H1 (cell line): ENCODE data around the gene PITPNM1.

ENCODE experiments used
- CTCF ChIP-seq, 3 experiments: IDR thresholded peaks; 1 replicate in 2 of 3; 2 replicates in 1 of 3; pipeline versions ENCODE4 v1.5.1 to v1.6.1; 2011; ENCODE audit warnings: low read length in 3 of 3, mild to moderate bottlenecking in 3 of 3, inconsistent platforms in 2 of 3, low read depth in 1 of 3, moderate library complexity in 1 of 3; ENCODE audit not compliant: insufficient read depth in 1 of 3; ENCODE audit errors: control extremely low read depth in 1 of 3
- EZH2 ChIP-seq: fragments of 200-600 bp; sonication (generic); IDR thresholded peaks from 2 replicates; pipeline ENCODE4 v1.7.1; 2012; ENCODE audit warnings: low read depth, mild to moderate bottlenecking, moderate library complexity, low read length, inconsistent platforms; ENCODE audit not compliant: severe bottlenecking
- HDAC6 ChIP-seq: IDR thresholded peaks from one replicate; pipeline ENCODE4 v1.7.1; 2012; ENCODE audit warnings: low read depth, mild to moderate bottlenecking, inconsistent platforms, low read length, moderate library complexity
- JUN ChIP-seq: IDR thresholded peaks from 2 replicates; pipeline ENCODE4 v1.6.1; 2011; ENCODE audit warnings: low read depth, mild to moderate bottlenecking, improper control_type of control experiment, low read length
- KDM5A ChIP-seq: fragments of 200-600 bp; IDR thresholded peaks from 2 replicates; pipeline ENCODE4 v1.7.1; 2012; ENCODE audit warnings: mild to moderate bottlenecking, low read length, inconsistent platforms, mixed read lengths
- MAX ChIP-seq: IDR thresholded peaks from 2 replicates; pipeline ENCODE4 v1.6.1; 2012; ENCODE audit warnings: inconsistent platforms
- RXRA ChIP-seq: IDR thresholded peaks from 2 replicates; pipeline ENCODE4 v1.6.1; 2011; ENCODE audit warnings: low read depth, mild to moderate bottlenecking, low read length, moderate library complexity; ENCODE audit not compliant: insufficient read depth
- SP2 ChIP-seq: IDR thresholded peaks from 2 replicates; pipeline ENCODE4 v1.6.1; 2012; ENCODE audit warnings: mild to moderate bottlenecking, low read length, inconsistent platforms

GRCh38 chr11:67465189-67465510 is 40.0 kb downstream of the PITPNM1 start:
- TF ChIP-seq SP2 (no peak), KDM5A (no peak), JUN (no peak), RXRA (no peak), MAX (no peak), CTCF (IDR thresholded peaks at IDR 0.05; ENCODE audit: control extremely low read depth in 1 of 3, insufficient read depth in 1 of 3, low read depth in 1 of 3, low read length in 3 of 3) (no peak), HDAC6 (no peak), EZH2 (no peak)
